ENCODE data around the gene FOXA3.

Gene FOXA3

DNA sequence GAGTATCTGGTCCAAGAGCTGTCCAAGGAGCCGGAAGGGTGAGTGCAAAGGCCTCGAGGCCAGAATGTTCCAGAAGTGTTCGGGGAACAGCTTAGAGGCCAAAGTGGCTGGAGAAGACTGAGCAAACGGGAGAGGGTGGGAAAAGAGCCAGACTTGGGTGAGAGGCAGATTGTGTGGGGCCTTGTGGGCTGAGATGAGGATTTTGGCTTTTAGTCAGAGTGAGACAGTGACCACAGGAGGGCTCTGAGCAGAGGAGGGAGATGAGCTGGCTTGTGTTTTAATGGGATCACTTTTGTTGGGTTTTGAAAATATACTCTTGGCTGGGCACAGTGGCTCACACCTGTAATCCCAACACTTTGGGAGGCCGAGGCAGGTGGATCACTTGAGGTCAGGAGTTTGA is 44.8 kb downstream of the FOXA3 start:
- TF ChIP-seq, protein P1, sequence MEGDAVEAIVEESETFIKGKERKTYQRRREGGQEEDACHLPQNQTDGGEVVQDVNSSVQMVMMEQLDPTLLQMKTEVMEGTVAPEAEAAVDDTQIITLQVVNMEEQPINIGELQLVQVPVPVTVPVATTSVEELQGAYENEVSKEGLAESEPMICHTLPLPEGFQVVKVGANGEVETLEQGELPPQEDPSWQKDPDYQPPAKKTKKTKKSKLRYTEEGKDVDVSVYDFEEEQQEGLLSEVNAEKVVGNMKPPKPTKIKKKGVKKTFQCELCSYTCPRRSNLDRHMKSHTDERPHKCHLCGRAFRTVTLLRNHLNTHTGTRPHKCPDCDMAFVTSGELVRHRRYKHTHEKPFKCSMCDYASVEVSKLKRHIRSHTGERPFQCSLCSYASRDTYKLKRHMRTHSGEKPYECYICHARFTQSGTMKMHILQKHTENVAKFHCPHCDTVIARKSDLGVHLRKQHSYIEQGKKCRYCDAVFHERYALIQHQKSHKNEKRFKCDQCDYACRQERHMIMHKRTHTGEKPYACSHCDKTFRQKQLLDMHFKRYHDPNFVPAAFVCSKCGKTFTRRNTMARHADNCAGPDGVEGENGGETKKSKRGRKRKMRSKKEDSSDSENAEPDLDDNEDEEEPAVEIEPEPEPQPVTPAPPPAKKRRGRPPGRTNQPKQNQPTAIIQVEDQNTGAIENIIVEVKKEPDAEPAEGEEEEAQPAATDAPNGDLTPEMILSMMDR (IDR thresholded peaks at IDR 0.05; ENCODE audit: low read depth, low read length) = peak; percentile 44
- in situ Hi-C loops (cut with HindIII; ENCODE audit: low sequenced_read_pairs) = no loop called here
- H3K4me3 ChIP-seq (ENCODE audit: low read depth, low read length) = no peak overlapping the region
- peak; percentile 20 for DNase-seq (ENCODE audit: low read depth, low spot score)

DNA sequence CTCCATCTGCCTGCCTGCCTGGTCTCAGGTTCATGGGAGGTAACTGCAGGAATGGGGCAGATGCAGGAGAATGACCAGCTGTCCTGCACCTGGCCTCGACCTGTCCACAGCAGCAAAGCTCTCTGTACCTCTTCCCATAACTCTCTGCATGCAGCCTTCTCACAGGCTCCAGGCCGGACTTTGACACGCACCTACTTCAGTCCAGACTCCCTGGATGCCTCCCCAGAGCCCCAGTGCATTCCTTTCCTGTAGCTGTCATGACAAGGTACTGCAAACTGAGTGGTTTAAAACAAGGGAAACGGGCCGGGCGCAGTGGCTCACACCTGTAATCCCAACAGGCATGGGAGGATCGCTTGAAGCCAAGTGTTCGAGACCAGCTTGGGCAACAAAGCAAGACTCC is 47.2 kb downstream of the FOXA3 start:
- TF ChIP-seq, protein P1 (IDR thresholded peaks at IDR 0.05; ENCODE audit: low read depth, low read length) = no peak
- no peak for DNase-seq (ENCODE audit: low read depth, low spot score)
- H3K4me3 ChIP-seq (ENCODE audit: low read depth, low read length) = no peak overlapping the region
- in situ Hi-C loops (cut with HindIII; ENCODE audit: low sequenced_read_pairs) = no loop called here

DNA sequence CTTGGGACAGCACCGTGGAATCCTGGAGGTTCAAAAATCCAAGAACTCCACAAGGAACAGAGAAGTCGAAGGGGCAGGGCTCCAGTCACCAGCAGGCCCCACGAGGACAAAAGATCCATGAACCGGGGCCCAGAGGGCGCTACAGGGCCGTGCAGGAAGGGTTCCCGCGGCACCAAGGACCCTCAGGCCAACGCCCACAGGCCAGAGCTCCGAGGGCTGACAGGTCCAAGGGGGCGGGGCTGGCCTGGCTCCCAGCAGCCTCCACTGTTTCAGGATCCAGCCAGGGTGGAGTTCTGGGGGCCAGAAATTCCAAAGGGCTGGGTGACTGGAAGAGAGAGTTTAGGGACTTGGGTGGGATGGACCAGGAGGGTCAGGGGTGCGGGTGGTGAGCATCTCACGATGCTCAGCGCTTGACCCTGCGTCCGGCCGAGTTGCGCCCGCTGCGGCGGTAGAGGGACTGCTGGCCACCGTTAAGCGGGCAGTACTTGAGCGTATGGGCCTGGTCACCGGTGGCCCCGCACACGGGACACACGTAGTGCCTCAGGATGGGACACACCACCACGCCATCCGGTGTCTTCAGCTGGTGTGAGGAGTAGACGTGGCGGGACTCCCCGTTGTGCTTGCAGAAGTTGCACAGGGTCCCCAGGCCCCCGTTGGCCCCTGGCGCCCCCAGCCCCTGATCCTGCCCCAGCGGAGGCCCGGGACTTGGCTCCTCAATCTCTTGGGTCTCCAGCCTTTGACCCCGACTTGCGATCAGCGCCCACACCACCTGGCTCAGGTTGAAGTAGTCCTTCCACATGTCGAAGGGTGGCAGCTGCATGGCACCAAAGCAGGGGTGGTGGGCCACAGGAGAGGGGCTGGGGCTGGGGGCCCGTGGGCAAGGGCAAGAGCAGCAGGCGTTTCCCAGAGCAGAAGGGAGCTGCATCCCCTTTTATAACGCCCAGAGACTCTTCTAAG is 50.0 kb downstream of the FOXA3 start, which contains the start of gene NANOS2:
NANOS2 (minus strand) TSS at position 905 of the 957 bp plus-strand sequence; CDS start at position 820, 85 bp downstream.
- H3K4me3 ChIP-seq (ENCODE audit: low read depth, low read length) = no peak within 1 kb of the TSS
- in situ Hi-C loops (cut with HindIII; ENCODE audit: low sequenced_read_pairs) = no loop called here
- no peak for DNase-seq (ENCODE audit: low read depth, low spot score)
- TF ChIP-seq, protein P1 (IDR thresholded peaks at IDR 0.05; ENCODE audit: low read depth, low read length) = peak; percentile 17

DNA sequence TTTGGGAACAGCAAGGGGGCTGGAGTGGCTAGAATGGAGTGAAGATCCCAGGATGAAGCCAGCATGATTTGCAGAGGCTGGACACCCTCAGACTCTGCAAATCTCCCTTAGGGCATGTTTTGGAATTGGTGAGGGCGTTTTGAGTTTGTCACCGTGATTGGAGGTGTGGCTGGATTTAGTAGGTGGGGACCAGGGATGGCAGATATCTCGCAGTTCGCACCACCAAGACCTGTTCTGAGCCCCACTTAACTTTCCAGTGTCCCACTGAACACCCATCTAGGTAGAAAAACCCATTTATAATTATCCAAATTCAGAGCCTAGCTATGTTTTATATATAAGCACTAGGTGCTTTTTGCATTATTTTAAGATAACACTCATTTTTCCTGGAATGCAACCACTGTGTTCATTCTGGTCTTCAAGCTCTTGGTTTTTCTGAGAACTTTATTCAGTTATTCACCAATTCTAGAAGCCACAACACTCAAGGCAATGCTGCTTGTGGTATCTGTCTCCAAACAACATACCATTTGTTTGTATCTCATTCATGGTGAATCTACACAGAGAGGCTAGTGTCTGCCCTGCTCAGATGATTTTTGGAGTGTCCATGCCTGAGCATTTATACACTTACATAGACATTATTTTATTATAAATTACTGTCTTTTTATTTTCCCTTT is 53.4 kb downstream of the FOXA3 start:
- no peak for DNase-seq (ENCODE audit: low read depth, low spot score)
- no peak overlapping the region for H3K4me3 ChIP-seq (ENCODE audit: low read depth, low read length)
- TF ChIP-seq, protein P1 (IDR thresholded peaks at IDR 0.05; ENCODE audit: low read depth, low read length) = no peak
- in situ Hi-C loops (cut with HindIII; ENCODE audit: low sequenced_read_pairs) = no loop called here

DNA sequence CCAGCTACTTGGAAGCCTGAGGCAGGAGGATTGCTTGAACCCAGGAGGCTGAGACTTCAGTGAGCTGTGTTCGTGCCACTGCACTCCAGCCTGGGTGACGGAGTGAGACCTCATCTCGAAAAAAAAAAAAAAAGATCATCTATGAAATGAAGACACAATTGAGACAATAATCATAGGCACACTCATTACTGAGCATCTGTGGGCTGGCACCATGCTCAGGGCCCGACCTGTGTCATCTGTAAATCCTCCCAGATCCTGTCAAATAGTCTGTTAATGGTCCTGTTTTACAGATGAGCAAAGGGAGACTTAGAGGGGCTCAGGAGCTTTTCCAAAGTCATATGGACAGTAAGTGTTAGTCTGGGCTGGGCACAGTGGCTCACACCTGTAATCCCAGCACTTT is 54.6 kb downstream of the FOXA3 start:
- no peak for DNase-seq (ENCODE audit: low read depth, low spot score)
- TF ChIP-seq, protein P1 (IDR thresholded peaks at IDR 0.05; ENCODE audit: low read depth, low read length) = no peak
- in situ Hi-C loops (cut with HindIII; ENCODE audit: low sequenced_read_pairs) = no loop called here
- H3K4me3 ChIP-seq (ENCODE audit: low read depth, low read length) = no peak overlapping the region

DNA sequence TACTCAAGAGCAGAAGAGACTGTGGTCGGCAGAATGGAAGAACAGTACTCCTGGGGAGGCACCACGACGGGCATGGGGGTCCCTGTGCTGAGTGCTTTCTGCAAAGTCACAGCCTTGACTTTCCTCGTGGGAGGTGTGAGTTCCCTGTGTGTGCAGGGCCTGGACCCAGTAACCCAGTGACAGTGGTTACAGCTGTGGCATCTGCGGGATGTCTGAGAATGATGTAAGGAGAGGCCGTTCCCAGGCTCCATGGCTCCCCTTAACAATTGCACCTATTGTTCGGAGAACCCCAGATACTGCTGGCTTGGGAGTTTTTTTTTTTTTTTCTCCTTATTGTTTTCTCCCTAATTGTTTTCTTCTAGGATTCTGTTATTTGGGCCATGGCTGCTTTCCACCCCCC is 55.6 kb downstream of the FOXA3 start:
- in situ Hi-C loops (cut with HindIII; ENCODE audit: low sequenced_read_pairs) = no loop called here
- H3K4me3 ChIP-seq (ENCODE audit: low read depth, low read length) = no peak overlapping the region
- no peak for DNase-seq (ENCODE audit: low read depth, low spot score)
- TF ChIP-seq, protein P1 (IDR thresholded peaks at IDR 0.05; ENCODE audit: low read depth, low read length) = no peak
